Activated CD4-positive, alpha-beta T cell treated with anti-CD3 and anti-CD28 coated beads, Interleukin-2, amount 50 U/mL, for 24 hours (primary cell): ENCODE measurements around the gene OR10H5.
"Not testable (repeated sequence)": the region's sequence is repeated elsewhere in the genome, so short reads cannot be mapped to it uniquely, and the experiment has no call there.

Experiments
- DNase-seq, 2 donors: peaks; one replicate each; pipeline ENCODE4 v3.0.0-alpha.2; 2020; ENCODE audit warnings: low read depth in 1 of 2, low spot score in 1 of 2

The OR10H5 gene

GRCh38 chr19:15811476-15811875 lies 24.0 kb downstream of the OR10H5 start:
- no peak for DNase-seq

- DNase-seq = no peak
Observed at GRCh38 chr19:15812060-15812722, 24.7 kb downstream of the OR10H5 start.

GRCh38 chr19:15813916-15814315 lies 26.5 kb downstream of the OR10H5 start:
- no peak for DNase-seq

GRCh38 chr19:15815306-15815705 lies 27.8 kb downstream of the OR10H5 start, which contains the start of gene OR10H1:
Gene OR10H1 (minus strand): TSS chr19:15815664. CDS start chr19:15808037, 7,627 bp downstream.
- DNase-seq = no peak

- no peak for DNase-seq
Observed at GRCh38 chr19:15820646-15821045, 33.2 kb downstream of the OR10H5 start.

- no peak for DNase-seq
Observed at GRCh38 chr19:15825753-15826152, 38.3 kb downstream of the OR10H5 start.

GRCh38 chr19:15828121-15828610 lies 40.7 kb downstream of the OR10H5 start:
- DNase-seq = no peak

GRCh38 chr19:15828611-15829305 lies 41.3 kb downstream of the OR10H5 start:
- DNase-seq = not testable (repeated sequence)

- DNase-seq = no peak
Observed at GRCh38 chr19:15829306-15829698, 41.8 kb downstream of the OR10H5 start.

- DNase-seq = no peak
Observed at GRCh38 chr19:15829786-15830185, 42.3 kb downstream of the OR10H5 start.

GRCh38 chr19:15831626-15832025 lies 44.2 kb downstream of the OR10H5 start:
- DNase-seq = no peak

GRCh38 chr19:15834232-15834631 lies 46.8 kb downstream of the OR10H5 start:
- not testable (repeated sequence) for DNase-seq

- DNase-seq = peak in 1 of 2 donors; percentile 51
Observed at GRCh38 chr19:15835565-15836329, 48.3 kb downstream of the OR10H5 start.

GRCh38 chr19:15836330-15837220 lies 49.1 kb downstream of the OR10H5 start:
- peak; percentile 81 to 95 for DNase-seq

GRCh38 chr19:15837221-15837731 lies 49.8 kb downstream of the OR10H5 start:
- no peak for DNase-seq

- DNase-seq = no peak
Observed at GRCh38 chr19:15838351-15838750, 50.9 kb downstream of the OR10H5 start.

- DNase-seq = not testable (repeated sequence)
Observed at GRCh38 chr19:15839888-15840287, 52.4 kb downstream of the OR10H5 start.

- DNase-seq = no peak
Observed at GRCh38 chr19:15840833-15841232, 53.4 kb downstream of the OR10H5 start.

- no peak for DNase-seq
Observed at GRCh38 chr19:15841875-15842569, 54.6 kb downstream of the OR10H5 start.
